ENCODE data around the gene ADGRD1.
"Not testable (repeated sequence)": the region's sequence is repeated elsewhere in the genome, so short reads cannot be mapped to it uniquely, and the experiment has no call there.

The ADGRD1 gene

DNA sequence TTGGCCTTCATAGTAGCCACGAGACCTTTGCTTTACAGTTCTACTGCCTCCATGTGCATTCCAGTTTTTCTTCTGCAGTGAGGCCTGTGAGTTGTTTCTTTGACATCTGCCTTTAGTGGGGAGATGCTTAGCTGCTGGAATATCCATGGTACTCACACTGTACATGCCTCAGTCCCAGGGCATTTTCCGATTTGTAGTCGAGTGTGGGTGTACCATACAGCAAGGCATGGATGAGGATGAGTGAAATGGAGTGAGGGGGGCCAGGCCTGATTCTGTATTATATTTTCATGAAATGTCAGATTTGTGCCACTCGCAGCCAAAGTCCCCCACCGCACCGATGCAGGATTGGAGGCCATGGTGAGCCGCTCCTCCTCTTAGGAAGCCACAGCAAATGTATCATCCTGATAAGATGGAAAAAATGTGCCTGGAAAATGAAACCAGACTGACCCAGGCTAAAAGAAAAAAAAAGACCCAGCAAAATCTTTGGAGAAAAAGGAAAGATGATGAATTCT is 173.0 kb downstream of the ADGRD1 start:
- DNase-seq, result no peak

DNA sequence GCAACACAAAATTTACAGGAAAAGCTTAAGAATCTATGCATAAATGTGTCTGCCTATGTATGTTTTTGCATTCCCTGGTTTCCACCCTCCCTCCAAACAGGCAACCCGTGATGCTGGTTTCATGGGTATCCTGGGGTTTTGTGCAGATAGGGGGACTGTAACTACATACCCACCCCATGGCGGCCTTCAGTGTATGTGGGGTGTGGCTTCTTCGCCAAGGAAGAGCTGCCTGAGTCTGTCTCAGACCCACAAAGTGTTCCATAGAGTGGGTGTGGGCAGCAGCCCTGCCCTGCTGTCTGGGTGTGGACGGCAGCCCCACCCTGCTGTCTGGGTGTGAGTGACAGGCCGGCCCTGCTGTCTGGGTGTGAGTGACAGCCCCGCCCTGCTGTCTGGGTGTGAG is 174.8 kb downstream of the ADGRD1 start:
- no peak for DNase-seq

DNA sequence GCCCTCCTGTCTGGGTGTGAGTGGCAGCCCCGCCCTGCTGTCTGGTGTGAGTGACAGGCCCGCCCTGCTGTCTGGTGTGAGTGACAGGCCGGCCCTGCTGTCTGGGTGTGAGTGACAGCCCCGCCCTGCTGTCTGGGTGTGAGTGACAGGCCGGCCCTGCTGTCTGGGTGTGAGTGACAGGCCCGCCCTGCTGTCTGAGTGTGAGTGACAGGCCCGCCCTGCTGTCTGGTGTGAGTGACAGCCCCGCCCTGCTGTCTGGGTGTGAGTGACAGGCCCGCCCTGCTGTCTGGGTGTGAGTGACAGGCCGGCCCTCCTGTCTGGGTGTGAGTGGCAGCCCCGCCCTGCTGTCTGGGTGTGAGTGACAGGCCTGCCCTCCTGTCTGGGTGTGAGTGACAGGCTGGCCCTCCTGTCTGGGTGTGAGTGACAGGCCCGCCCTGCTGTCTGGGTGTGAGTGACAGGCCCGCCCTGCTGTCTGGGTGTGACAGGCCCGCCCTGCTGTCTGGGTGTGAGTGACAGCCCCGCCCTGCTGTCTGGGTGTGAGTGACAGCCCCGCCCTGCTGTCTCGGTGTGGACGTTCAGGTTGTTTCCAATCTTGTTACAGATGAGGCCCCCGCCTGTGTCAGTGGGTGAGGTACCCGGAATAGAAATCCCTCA is 175.4 kb downstream of the ADGRD1 start:
- DNase-seq, result not testable (repeated sequence)

DNA sequence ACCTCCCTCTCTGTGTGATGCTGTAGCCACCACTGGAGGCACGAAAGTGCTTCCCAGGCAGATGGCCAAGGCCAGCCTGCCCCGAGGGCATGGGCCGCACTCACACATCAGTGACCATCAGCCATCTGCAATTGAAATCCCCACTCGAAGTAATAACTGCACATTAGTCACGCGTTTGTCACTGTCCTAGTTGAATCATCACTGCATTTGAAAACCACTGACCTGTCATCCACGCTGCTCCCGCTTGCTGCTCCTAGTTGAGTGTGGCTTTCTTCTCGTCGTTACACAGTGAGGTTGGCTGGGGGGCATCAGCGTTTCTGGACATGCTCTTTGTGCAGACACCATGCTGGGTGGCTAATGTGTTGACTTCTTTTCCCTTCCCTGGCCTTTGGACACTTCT is 176.1 kb downstream of the ADGRD1 start:
- no peak for DNase-seq

DNA sequence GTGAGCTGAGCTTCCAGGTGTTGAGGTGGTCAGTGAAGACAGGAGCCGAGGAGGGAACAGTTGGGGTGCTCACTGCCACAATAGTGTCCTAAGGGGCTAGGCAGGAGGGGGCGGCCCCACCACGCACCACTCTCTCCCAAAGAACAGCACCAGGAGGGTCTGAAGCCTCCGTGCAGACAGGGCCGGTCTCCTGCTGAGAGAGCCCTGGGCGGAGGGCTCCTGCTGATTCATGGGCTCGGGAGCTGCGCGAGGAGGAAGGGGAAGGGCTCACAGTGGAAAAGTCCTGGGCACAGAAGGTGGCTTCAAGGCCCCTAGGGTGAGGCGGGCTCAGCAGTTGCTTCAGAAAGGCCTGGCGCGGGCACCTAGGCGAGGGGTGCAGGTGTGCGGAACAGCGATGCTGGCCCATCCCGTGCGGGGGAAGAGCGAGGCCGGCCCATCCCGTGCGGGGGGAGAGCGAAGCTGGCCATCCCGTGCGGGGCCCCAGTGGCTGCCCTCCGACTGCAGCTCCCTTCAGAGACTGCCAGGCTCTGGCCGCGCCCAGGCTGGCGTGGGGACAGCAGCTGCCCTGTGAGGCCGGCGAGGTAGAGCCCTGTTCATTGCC is 176.7 kb downstream of the ADGRD1 start:
- no peak for DNase-seq

DNA sequence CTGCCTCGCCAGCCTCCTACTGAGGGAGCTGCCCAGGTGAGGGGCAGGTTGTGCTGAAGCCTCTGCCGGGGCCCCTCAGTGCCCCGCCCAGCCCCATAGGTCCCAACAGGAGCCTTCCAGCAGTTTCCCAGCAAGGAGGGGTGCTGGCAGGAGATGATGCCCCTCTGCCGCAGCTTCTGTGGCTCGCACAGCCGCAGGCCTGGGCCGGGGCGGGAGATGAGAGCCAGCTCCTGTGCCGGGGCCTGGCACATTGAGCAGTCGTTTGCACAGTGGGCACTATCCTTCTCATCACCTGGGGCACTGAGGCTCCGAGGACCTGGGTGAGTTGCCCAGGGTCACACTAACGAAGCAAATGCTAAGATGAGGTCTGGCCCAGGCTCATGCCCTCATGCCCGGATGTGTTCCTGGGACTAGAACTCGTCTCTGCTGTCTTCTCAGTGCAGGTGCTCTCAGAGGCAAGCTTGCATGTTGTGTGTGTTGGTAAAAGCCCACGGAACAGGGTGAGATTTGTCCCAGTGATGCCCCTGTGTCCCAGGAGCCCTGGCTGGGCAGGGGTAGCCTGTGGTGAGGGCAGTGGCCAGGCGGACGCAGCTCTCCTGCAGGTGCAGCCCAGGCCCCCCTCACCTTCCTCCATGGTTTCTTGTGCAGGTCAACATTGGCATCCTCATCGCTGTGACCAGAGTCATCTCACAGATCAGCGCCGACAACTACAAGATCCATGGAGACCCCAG is 177.5 kb downstream of the ADGRD1 start:
- no peak for DNase-seq

DNA sequence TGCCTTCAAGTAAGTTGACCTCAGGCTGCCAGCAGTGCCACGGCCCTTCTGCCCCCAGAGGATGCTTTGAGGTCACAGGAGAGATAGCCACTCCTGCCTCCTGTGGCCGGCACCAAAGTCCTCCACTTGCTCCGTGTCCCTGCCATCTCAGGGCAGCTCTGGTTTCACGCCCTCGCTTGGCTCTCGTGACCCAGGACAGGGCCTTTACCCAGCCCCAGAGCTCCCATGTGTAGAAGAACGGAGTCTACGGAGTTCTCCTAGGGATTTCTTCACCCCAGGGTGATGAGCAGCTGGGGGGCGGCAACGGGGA is 178.1 kb downstream of the ADGRD1 start:
- no peak for DNase-seq

DNA sequence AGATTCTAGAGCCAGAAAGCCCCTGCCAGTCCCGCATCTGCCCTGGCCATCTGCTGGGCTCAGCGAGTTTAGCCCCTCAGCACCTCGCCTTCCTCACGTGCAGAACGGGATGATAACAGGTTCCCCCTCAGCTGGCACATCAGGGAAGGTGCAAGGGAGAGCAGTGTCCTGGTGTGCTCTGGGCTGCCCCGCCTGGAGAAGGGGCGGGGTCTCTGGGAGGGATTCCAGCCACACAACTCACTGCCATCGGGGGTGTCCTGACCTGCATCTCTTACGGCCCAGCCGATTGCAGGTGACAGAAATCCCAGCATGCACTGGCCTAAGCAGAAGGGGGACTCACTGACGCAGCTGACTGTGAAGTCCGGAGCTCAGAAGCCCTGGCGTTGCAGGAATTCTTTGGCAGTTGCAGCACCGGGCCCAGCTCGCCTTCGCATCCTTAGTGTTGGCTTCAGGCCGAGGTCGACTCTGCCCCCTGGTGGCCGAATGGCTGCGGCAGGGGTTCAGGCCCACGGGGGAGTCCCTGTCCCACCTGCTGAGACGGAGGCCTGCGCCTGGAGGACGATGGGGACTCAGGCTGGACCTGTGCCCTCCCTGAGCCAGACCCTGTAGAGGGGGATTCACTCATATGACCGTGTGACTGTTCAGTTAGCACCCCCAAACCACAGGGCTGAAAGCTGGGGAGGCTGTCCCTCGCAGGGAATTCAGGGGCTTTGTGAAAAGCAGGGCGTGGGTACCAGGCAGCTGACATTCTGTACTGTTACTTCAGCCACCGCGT is 178.6 kb downstream of the ADGRD1 start:
- DNase-seq, result peak; percentile 30

DNA sequence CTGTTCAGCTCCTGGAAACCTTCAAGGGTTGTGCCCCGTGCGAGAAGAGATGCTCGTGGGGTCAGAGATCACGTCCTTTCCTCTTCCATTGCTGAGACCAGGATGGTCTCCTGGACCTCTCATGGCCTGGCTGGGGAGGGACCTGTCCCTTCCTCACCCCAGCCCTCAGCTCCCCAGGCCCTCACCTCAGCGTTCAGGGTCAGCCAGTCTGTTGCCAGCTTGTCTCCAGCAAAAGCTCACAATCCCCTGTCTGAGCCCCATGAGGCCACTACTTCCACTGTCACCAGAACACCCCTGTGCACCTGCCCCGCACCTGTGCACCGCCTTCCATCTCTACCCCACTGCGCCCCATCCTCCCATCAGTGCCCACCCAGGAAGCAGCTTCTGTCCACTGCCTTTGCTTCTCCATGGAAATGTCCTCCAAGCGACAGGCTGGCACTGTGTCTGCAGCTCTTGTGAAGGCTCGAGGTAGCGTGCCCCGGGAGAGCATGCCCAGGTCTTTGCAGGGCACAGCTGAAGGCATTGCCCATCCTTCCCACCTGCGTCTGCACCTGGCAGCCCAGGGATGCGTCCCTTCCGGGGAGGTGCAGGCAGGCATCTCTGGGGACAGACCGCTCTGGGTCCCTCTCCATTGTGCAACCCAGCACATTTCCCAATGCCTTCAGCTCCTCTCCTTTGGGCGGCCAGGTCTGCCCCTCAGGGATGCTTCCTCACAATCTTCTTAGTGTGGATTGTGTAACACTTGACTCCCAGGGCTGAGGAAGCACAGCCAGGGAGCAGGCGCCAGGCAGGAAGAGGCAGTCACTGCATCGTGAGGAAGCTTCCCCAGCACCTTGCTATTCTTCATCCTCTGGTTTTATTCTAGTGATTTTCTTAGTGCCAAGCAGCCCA is 179.6 kb downstream of the ADGRD1 start:
- no peak for DNase-seq

DNA sequence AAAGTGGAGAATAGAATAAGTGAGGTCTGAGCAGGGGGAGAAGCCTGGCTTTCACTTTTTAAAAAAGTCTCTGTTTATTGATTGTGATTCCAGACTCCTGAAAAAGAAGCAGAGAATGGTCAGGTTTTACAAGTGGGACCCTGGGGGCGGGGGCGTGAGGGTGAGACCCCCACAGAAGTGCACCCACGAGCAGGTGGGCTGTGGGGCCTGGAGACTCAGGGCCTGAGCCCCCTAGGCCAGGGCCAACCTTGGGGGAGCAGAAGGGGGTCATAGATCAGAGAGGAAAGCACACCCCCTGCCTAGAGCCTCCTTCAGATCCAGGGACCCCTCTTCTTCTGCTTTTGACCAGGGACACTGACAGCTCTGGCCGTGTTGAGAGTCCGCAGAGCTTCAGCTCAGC is 180.3 kb downstream of the ADGRD1 start:
- DNase-seq, result no peak

DNA sequence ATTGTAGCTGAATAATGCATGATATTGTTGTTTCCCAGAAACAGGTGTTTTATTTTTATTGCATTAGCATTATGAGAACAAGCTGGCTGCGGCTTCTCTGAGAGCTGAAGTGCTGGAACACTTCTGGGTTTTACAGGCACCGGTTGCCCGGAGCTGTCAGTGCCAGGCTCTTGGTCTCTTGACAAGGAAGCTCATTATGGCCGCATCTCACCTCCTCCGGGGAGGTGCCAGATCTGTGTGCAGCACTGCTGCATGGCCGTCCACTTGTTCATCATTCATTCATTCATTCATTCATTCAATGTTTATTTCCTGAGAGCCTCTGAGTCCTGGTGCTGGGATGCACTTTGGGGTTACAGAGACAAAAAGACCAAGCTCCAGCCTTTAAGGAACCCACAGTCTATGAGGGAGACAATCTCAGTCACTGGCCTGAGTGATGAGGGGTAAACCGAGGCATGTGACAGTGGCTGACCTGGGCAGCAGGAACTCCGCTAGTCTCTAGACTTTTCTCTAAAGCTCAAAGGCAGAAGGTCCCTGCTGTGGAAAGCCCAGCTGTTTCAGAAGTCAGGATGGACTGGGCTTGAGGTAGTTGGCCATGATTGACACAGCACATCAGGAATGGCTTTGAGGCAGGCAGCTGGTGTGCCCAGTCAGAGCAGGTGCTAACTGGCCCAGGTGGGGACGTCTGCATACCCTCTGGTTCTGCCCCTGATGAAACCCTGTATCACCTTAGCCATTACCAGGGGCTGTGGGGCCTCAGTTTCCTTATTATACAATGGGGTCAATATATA is 181.0 kb downstream of the ADGRD1 start:
- DNase-seq, result no peak

DNA sequence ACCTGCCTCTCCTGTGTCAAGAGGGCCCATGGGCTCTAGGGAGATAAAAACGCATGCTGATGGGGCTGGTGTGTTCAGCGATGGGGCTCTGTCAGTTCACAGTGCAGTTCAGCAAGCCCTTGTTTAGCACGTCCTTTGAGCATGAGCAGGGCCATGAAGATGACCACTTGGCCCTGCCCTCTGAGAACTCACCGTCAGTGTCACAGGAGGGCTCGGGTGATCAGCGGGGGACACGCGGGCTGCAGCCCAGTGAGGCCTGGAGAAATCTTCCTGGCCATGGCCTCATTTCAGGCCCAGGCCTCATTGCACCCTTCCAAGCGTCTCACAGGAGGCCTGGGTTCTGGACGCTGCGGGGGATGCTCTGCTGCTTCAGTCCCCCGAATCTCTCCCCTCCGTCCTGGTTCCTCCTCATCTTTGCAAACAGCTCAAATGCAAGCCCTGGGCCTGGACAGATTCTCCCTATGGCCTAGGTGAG is 181.6 kb downstream of the ADGRD1 start:
- DNase-seq, result no peak

DNA sequence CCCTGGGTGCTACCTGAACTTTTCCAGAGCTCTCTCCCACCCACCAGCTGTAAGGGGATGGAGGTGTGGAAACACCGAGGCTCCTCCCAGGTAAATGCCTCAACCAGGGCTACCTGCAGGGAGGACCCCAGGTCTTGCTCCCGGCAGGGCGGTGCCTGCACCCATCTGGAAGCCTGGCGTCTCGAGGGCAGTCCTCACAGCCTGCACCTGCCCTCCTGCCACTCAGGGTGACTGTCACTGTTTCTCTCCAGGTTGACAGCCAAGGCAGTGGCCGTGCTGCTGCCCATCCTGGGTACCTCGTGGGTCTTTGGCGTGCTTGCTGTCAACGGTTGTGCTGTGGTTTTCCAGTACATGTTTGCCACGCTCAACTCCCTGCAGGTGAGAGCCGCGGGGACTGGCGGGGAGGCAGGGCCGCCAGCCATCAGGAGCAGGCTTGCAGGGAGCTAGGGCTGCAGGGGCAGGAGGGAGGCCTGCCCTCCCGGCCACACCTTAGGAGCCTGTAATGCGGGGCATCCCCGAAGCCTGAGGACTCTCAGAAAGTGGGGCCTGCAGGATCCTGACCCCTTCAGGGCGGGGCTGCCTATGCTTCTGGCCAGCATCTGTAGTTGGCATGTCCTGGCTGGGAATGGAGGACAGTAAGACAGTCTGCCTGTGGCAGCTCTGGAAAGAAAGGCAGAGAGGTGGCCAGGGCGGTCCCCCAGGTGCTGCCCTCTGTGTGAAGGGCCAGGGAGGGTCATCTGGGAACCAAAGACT is 182.3 kb downstream of the ADGRD1 start:
- no peak for DNase-seq

DNA sequence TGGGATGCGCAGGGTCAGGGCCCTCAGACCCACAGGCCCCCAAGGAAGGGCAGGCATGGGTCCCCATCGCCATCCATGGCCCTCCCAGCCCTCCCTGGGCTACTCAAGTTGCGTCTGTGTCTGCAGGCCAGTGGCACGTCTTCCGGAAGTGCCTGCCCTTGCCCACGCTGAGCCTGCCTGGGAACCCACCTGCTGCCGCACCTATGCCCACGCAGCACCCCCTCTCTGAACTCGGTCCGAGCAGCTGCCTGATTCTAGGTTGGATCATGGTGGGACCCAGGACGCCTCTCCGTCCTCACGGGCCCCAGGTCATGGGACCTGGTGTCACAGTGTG is 182.8 kb downstream of the ADGRD1 start:
- DNase-seq, result no peak

DNA sequence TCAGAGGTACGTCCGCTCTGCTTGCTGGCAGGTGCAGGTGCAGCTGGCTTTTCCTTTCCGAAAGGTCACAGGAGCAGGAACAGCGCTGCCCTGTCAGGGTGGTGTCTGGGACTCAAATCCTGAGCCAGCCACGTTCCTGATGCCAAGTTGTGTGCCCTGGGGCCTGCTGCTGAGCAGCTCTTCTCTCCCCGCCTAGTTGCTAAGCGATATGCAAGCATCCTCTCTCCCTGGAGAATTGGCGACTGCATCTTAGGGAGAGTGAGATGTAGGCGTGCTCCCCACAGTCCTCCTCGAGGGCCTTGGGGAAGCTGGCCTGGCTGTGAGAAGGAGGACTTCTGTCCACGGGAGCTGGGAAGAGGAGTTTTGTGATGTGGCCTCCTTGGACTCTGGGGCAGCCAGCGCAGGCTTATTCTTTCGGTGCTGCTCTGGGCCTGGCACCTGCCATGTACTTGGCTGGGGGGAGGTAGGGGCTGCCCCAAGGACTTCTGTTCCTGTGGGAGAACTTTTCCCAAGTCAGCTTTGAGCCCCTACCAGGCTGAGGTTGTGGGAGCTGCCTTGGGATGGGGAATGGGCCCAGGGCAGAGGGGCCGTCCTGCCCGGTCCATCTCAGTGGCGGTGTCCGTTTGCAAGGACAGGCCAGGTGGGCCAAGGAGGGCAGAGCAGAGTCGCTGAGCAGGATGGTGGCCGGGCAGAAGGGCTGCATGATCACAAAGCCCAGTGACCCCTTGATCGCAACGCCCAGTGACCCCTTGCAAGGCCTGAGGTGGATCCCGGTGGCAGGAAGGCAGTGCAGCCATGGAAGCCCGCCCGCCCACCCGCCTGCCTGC is 183.5 kb downstream of the ADGRD1 start:
- no peak for DNase-seq

DNA sequence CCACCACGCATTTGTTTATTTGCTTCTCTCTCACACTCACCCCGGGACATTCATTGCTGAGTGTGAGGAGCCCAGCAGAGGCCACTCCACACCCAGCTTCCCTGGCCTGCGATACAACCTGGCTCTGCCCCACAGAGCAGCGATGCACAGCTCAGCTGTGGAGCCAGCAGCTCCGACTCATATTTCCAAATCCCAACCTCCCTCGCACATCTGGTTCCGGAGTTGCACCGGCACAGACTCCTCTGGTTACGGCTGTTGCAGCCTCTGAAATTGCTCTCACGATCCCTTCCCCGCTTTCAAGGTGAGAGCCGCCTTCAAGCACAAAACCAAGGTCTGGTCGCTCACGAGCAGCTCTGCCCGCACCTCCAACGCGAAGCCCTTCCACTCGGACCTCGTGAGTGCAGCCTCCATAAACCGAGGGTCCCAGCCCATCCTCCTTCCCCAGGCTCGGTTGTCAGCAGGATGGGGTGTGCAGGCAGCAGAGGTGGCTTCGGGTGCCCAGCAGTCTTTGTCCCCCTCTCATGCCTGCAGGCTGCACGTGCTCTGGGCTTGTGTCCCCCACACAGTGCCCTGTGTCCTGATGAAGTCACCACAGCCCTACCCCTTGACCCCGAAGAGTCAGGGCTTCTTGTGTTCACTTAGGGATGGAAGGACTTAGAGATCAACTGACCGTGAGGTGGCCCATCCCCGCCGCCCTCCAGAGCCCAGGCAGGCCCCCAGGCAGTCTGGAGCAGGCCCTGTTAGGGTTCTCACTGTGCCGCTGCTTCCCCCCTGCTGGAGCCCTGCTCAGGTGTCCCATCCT is 184.3 kb downstream of the ADGRD1 start:
- no peak for DNase-seq

DNA sequence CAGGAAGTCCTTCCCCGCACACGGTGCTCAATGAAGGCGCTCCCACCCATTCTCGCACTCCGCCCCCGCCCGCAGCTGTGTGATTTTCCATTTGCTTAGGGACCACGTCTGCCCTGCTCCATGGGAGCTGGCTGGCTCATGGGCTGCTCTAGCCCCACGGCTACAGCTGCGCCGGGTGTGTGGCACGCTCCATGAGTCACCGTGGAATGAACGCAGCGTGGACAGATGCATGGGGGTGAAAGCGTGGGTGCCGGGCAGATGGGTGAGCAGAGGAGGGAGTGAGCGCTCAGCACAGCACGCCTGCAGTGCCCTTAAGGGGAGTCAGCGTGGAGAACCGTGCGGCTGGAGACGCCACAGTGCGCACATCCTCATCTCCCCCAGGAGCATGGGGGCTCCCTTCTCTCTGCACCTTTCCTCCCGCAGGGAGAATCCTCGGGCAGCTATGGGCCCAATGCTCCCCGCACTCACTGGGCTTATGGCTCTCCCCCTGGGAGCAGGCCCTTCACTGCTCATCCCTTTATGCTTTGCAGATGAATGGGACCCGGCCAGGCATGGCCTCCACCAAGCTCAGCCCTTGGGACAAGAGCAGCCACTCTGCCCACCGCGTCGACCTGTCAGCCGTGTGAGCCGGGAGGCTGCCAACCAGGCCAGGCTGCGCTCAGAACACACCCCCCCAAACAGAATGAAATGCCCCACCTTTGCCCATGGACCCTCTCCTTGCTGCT is 185.1 kb downstream of the ADGRD1 start:
- no peak for DNase-seq

DNA sequence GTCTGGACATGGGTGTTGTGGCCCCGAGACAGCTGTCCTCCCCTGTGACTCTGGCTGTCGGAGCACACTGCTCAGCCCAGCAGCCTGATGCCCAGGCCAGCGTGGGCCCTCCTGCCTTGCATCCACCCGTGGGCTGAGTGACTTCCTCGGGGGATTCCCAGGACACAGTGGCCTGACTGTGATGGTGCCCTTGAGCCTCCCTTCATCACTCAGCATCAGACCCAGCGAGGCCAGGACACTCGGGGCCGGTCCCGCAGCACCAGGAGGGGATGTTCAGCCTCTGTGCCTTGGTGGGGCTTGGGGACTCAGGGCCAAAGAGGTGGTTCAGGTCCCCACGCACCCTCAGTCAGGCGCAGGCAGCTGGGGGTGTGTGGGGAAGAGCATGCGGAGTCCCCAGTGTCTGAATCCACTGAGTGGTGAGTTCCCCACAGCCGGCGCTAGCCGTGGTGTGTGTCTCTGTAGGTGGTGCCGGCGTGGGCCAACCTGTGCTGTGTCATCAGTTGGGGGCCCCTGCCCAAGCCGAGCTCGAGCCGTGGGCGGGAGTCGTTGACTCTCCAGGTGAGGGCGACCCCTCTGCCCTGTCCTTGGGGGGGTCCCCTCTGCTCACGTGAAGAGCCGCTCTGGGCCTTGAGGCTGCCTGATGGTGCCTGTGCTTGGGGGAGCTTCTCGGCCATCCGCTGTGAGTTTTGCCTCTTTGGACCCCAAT is 185.8 kb downstream of the ADGRD1 start:
- DNase-seq, result no peak
